ENCODE measurements around the gene ID2. TPM values are rescaled to one million over a fixed set of nuclear protein-coding genes. Genes with fewer than 3 reads are reported as not detected.

The ID2 gene
- total RNA-seq, 1 donor from 2014 or later = 9.4 TPM

DNA sequence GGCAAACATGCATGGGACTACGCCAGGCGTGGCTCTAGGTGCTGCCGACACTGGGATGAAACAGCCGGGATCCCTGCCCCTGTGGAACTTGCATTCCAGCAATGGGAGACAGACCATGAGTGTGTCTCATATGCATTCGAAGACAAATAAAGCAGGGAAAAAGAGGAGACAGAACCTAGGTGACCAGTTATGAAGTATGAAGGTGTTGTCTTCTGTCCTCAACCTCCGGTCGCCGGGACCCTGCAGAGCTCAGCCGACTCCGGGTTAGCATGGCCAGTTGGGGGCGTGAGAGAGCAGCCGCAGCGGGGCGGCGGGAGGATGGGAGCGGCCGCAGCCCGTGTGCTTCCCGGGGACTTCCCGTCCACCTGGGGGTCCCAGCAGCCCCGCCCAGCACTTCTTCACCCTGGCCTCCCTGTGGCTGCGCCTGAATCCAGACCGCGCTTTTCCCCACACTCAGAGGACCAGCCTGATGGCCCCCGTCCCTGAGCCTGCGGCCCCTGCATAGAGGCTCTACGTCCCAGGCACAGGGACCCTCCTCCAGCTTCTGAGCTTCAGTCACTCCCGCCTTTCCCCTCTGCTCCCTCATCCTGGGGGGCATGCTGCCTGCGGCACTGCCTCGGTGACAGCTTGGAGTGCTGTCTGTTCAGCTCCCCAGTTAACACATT is 11.4 kb downstream of the ID2 start:
- peak; percentile 66 for TF ChIP-seq CTCF (IDR thresholded peaks at IDR 0.05; ENCODE audit: unreplicated experiment)
- H3K9me3 Mint-ChIP-seq (ENCODE audit: unreplicated experiment) = no peaks in the 10 kb centered on the region
- peaks cover 2% of the 10 kb centered on the region for H3K4me1 Mint-ChIP-seq (ENCODE audit: unreplicated experiment)
- DNase-seq (ENCODE audit: low spot score) = peak; percentile 62
- H3K27ac Mint-ChIP-seq (ENCODE audit: unreplicated experiment) = no peak overlapping the region
- peaks cover 2% of the 10 kb centered on the region for H3K27me3 Mint-ChIP-seq (ENCODE audit: unreplicated experiment)
- H3K4me3 Mint-ChIP-seq (ENCODE audit: unreplicated experiment) = no peak overlapping the region
- peaks cover 6% of the 10 kb centered on the region for H3K36me3 Mint-ChIP-seq (ENCODE audit: low read depth, unreplicated experiment)

GRCh38 chr2:8694737-8695136 is 12.9 kb downstream of the ID2 start:
- Mint-ChIP-seq H3K4me3 (ENCODE audit: unreplicated experiment) (no peak overlapping the region), H3K4me1 (ENCODE audit: unreplicated experiment) (peaks cover 2% of the 10 kb centered on the region), H3K9me3 (ENCODE audit: unreplicated experiment) (no peaks in the 10 kb centered on the region), H3K27ac (ENCODE audit: unreplicated experiment) (no peak overlapping the region), H3K36me3 (ENCODE audit: low read depth, unreplicated experiment) (peaks cover 6% of the 10 kb centered on the region), H3K27me3 (ENCODE audit: unreplicated experiment) (peaks cover 2% of the 10 kb centered on the region)
- no peak for DNase-seq (ENCODE audit: low spot score)
- no peak for TF ChIP-seq CTCF (IDR thresholded peaks at IDR 0.05; ENCODE audit: unreplicated experiment)

DNA sequence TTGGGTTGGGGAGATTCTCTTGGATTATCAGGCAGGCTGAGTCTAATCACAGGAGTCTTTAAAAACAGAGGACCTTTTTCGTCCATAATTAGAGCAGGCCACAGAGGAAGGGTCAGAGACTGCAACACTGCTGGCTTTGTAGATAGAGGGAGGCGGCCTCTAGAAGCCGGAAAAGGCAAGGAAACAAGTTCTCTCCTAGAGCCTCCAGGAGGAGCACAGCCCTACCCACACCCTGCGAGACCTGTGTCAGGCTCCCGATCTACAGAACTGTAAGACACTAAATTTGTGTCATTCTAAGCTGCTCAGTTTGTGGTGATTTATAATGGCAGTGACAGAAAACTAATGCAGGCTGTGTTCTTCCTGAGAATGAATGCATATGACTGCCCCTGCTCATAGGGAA is 15.3 kb downstream of the ID2 start:
- peaks cover 2% of the 10 kb centered on the region for H3K4me1 Mint-ChIP-seq (ENCODE audit: unreplicated experiment)
- no peak overlapping the region for H3K27ac Mint-ChIP-seq (ENCODE audit: unreplicated experiment)
- H3K4me3 Mint-ChIP-seq (ENCODE audit: unreplicated experiment) = no peak overlapping the region
- TF ChIP-seq CTCF (IDR thresholded peaks at IDR 0.05; ENCODE audit: unreplicated experiment) = no peak
- no peaks in the 10 kb centered on the region for H3K9me3 Mint-ChIP-seq (ENCODE audit: unreplicated experiment)
- no peak for DNase-seq (ENCODE audit: low spot score)
- peaks cover 2% of the 10 kb centered on the region for H3K27me3 Mint-ChIP-seq (ENCODE audit: unreplicated experiment)
- peaks cover 6% of the 10 kb centered on the region for H3K36me3 Mint-ChIP-seq (ENCODE audit: low read depth, unreplicated experiment)

DNA sequence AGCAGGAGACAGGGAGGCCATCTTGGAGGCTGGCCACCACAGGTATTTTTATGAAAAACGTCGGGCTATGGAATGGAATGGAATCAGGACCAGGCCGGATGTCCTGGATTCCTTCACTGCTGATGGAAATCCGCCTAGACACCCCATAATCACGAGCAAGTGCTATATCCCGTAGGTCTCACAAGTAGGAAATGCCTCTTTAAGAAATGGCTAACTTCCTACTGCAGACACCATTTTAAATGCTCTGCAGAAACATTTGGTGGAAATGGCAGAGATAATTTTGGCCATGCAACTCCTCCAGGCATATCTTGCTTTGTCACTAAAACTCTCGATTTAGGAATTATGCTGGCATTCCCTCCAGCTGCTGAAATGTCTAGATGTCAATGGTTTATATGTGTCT is 18.0 kb downstream of the ID2 start:
- Mint-ChIP-seq H3K9me3 (ENCODE audit: unreplicated experiment) (no peaks in the 10 kb centered on the region), H3K27ac (ENCODE audit: unreplicated experiment) (no peak overlapping the region), H3K27me3 (ENCODE audit: unreplicated experiment) (peaks cover 2% of the 10 kb centered on the region), H3K4me3 (ENCODE audit: unreplicated experiment) (no peak overlapping the region), H3K4me1 (ENCODE audit: unreplicated experiment) (peaks cover 8% of the 10 kb centered on the region), H3K36me3 (ENCODE audit: low read depth, unreplicated experiment) (peaks cover 6% of the 10 kb centered on the region)
- no peak for DNase-seq (ENCODE audit: low spot score)
- TF ChIP-seq CTCF (IDR thresholded peaks at IDR 0.05; ENCODE audit: unreplicated experiment) = no peak

DNA sequence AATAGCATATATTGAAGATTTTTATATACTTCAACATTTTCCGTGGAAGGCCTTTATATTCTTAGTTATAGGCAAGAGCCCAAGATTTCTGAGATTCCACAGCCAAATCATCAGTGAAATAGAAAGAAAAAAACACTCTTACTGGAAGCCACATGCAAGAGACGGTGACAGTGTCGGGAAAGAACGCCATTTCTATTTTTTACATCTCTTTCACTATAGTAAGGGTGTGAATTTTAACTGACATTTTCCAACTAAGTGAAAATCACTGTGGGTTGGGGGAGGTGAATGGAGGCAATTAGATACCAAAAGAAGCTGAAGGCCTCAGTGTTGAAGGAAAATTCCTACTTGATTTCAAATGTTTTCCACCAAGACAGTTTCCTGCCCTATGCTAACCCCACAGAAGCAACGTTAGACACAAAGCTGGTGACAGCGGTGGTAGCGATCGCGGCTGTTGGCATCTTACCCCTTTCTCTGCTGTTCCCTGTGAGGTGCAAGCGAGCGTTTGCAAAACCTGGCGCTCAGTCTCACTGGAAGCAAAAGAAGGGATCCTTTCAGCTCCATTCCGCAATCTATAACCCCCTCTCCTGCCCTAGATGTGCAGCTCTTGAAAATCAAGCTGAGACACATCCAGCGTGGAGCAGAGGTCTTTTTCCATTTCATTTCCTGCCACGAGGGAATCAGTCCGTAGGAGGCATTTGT is 20.0 kb downstream of the ID2 start:
- H3K4me1 Mint-ChIP-seq (ENCODE audit: unreplicated experiment) = peaks cover 8% of the 10 kb centered on the region
- no peak for TF ChIP-seq CTCF (IDR thresholded peaks at IDR 0.05; ENCODE audit: unreplicated experiment)
- H3K9me3 Mint-ChIP-seq (ENCODE audit: unreplicated experiment) = no peaks in the 10 kb centered on the region
- no peak for DNase-seq (ENCODE audit: low spot score)
- H3K27ac Mint-ChIP-seq (ENCODE audit: unreplicated experiment) = no peak overlapping the region
- H3K4me3 Mint-ChIP-seq (ENCODE audit: unreplicated experiment) = no peak overlapping the region
- peaks cover 2% of the 10 kb centered on the region for H3K27me3 Mint-ChIP-seq (ENCODE audit: unreplicated experiment)
- peaks cover 2% of the 10 kb centered on the region for H3K36me3 Mint-ChIP-seq (ENCODE audit: low read depth, unreplicated experiment)

Data from endothelial cell (in vitro differentiated cells).